GM21526 (cell line): ENCODE data around the gene BCL2L11.

ENCODE experiments used
- ATAC-seq: cut with Tn5 transposase; IDR thresholded peaks from one replicate; pipeline ENCODE4 v1.9.1; 2021; ENCODE audit warnings: moderate library complexity; ENCODE audit not compliant: unreplicated experiment, low FRiP score

Gene BCL2L11

GRCh38 chr2:111142101-111142500 lies 21.4 kb downstream of the BCL2L11 start:
- ATAC-seq = no peak

- no peak for ATAC-seq
These were observed 22.6 kb downstream of the BCL2L11 start for GRCh38 chr2:111143107-111143842.

- no peak for ATAC-seq
These were observed 23.1 kb downstream of the BCL2L11 start for GRCh38 chr2:111143843-111144198.

DNA sequence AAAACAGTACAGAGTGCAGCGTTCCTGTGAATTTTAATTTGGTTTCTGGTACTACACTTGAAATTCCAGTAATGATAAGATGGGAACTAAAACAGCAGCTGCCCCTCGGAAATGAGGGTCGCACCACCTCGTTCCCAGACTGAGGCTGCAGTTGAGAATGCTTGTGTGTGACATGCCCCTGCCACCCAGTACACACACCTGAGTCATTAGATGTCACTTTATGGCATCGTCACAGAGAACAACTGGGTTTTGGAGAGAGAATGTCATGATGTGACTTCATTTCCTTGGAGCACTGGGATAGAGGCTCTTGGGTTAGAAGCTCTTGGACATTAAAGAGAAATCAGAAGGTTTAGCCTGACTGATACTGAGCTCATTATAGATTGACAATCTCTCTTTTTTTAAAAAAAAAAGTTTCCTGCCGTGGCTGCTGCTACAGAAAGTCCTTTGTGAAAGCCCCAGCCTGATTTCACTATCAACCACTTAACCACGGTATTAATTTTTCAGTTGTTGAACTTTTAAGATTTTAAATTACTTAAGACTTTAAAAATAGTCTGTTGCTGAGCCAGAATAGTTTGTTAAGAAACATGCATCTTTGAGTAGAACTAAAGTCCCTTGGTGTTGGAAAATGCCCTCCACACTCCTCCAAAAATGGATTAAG lies 24.5 kb downstream of the BCL2L11 start:
- ATAC-seq = no peak

GRCh38 chr2:111145951-111146350 lies 25.2 kb downstream of the BCL2L11 start:
- no peak for ATAC-seq

DNA sequence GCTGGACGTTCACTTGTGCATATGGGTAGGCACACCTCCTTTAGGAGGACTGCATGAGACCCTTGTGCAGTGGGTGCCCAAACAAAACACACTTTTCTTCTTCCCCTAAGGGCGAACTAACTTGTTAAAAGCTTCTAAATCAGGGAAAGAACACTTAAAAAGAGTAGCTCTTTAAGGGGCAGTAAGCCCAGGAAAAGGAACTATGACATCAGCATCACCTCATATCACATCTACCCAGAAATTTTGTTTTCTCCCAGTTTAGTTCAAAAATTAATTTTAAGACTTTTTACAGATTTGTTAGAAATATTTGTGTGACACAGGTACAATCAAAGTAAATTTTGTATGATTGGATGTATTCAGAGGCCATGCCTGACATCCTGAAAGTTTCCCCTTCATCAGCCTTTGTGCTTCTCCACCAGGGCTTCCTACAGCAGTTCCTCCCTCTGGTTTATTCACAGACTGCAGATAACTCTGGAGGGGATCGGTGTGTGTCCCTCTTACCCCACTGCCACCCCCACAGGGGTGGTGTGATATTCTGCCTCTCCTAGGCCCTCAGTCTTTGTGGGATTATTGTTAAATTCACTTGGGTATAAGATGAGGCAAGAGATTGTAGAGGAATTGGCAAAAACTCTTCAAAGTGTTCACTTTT lies 27.6 kb downstream of the BCL2L11 start:
- ATAC-seq = no peak

DNA sequence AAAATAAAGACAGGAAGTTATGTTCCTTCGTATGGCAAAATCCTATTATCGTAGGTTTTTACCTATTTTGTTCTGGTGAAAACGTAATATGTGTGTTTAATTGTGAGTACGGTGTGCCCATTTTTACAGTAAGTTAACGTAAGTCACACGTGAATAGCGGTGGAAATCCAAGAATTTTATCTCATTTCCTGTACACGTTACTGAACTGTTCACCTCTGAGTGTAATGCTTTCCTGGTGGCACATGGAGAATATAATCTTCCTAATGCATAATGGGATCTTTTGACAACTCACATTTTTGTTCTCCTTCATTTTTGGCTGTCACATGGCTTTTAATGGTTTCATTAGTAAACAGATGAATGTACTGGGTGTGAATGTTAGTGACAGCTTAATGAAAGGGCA lies 28.2 kb downstream of the BCL2L11 start:
- ATAC-seq = no peak

DNA sequence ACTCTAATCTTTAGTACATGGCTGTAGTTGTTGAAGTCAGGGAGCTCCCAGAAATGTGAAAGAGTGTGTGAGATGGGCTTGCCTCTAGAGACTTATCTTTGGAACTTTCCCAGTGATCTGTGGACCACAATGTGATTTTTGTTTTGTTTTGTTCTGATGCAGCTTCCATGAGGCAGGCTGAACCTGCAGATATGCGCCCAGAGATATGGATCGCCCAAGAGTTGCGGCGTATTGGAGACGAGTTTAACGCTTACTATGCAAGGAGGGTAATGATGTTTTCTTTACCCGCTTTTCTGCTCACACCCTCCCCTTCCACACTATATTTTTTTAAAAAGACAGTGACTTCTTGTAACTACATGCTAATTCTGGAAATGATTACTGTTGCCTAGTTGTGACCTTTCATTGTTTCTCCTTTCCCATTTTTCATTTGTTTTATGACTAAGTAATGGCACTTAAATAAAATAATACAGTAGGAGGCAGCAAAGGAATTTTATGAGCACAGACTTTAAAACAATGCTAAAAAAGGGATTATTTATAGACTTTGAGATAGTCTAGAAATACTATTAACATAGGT lies 29.3 kb downstream of the BCL2L11 start:
- ATAC-seq = no peak

DNA sequence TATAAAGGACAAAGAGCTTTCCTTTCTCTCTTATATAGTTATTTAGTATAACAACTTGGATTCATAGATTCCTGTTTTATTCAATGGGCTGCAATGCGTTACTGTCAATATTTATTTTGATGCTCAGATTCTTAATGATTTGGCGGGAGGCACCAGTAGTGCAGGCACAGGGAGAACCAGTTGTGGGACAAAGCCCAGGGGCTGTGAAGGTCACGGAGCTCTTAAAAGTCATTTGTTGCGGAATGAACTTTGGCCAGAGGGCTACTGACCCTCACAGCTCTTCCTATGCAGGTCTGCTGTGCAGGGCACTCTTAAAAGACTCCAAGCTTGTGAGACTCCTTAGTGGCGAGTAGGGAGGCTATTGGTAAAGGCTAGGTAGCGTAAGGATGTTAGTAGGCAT lies 34.0 kb downstream of the BCL2L11 start:
- no peak for ATAC-seq

- no peak for ATAC-seq
These were observed 34.9 kb downstream of the BCL2L11 start for GRCh38 chr2:111155610-111156009.

GRCh38 chr2:111156529-111156928 lies 35.8 kb downstream of the BCL2L11 start:
- no peak for ATAC-seq

DNA sequence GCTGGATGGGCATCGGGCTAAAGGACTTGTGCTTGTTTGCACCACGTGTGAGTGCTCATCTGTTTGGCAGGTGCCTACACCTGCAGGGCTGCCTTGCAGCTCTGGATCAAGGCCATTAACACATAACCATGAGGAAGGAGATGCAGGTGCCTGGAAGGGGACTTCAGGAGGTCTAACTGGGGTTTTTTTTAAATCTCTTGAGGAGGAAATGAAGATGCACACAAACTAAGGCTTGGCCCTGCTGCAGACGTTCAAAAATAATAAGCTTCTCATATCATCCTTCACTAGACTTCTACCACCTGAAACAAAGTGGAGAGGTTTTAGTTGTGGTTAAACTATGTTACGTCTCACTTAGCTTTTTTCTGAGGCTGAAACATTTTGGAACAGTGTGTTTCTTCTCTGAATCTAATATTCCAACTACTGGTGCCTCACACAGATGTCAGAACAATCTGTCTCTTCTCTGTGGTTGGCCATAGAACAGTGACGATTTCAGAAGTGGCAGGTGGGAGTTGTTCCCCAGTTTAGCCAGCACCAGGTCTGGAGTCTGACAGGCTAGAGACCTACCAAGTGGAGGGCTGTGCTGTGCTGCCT lies 36.5 kb downstream of the BCL2L11 start:
- ATAC-seq = peak; percentile 66

GRCh38 chr2:111157798-111158197 lies 37.1 kb downstream of the BCL2L11 start:
- ATAC-seq = peak; percentile 46

DNA sequence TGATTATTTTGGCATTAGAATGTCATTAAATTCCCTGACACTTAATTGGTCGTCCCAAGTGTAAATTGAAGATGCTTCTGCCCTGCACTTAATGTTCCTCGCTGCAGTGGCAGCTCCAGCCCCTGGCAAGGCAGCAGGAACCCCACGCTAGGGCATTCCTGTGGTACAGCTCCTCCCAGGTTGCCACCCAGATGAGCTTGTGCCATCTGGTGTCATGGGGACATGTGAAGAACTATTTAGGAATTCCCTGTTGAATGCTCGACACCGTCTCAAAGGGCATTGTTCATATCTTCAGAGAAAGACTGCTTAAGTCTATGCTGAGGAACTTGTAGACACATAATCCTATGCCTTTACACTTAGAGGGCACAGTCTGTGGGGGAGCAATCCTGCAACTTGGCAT lies 38.9 kb downstream of the BCL2L11 start:
- ATAC-seq = no peak

DNA sequence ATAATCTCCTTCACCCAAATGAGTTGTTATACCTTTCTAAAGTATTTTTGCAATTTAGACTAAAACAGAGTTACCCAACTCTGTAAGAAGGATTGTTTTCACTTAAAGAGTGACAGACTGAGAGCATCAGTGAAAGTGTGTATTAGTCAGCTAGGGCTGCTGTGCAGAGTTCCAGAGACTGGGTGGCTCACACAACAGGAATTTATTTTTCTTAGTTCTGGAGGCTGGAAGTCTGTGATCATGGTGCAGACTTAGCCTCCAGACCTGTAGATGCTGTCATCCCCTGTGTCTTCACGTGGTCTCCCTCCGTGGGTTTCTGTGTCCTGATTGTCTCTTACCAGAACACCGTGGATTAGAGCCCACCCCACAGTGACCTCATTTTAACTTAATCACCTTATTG lies 40.0 kb downstream of the BCL2L11 start:
- no peak for ATAC-seq

DNA sequence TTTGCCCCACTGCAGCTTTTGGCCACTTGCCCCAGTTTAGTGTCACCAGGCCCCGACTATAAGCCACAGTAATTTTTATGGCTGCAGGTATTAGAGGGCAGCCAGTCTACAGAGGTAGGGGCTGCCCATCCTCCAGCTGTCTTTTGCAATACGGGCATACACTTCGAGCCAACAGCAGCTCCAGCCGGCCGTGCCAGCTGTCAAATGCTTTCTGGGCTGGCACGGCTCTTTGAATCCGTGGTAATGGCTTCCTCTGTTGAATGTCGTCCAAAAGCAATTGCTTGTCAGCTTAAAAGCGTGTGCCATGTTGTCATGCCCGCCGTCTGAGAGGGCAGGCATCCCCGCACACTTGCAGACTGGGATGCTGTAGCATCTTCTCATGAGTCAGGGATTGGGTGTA lies 41.3 kb downstream of the BCL2L11 start:
- no peak for ATAC-seq

GRCh38 chr2:111162718-111163331 lies 42.1 kb downstream of the BCL2L11 start:
- ATAC-seq = no peak

- ATAC-seq = no peak
These were observed 43.4 kb downstream of the BCL2L11 start for GRCh38 chr2:111164078-111164477.

GRCh38 chr2:111165084-111165483 lies 44.4 kb downstream of the BCL2L11 start:
- no peak for ATAC-seq

GRCh38 chr2:111166115-111166514 lies 45.4 kb downstream of the BCL2L11 start:
- no peak for ATAC-seq
